ENCODE data around the gene PLA2G12B.

GRCh38 chr10:72980348-72980747 lies 25.7 kb upstream of the PLA2G12B start:
- TF ChIP-seq CTCF (IDR thresholded peaks at IDR 0.05): no peak
- no peak for TF ChIP-seq ZFX (IDR thresholded peaks at IDR 0.05; ENCODE audit: borderline replicate concordance)

Data from 22Rv1 (cell line).